HUES48 (cell line): Measurements from ENCODE around the gene SLC7A14.

Source experiments
- H3K27ac ChIP-seq: one replicate; pipeline ENCODE4 v1.7.0; 2013; ENCODE audit warnings: low read depth, low read length, inconsistent platforms
- H3K27me3 ChIP-seq: 2 replicates; pipeline ENCODE4 v1.6.1; 2013; ENCODE audit warnings: mild to moderate bottlenecking, low read length; ENCODE audit not compliant: control insufficient read depth, insufficient read depth
- H3K36me3 ChIP-seq: 2 replicates; pipeline ENCODE4 v1.6.1; 2013; ENCODE audit warnings: low read length; ENCODE audit not compliant: control insufficient read depth, insufficient read depth
- H3K4me1 ChIP-seq: 2 replicates; pipeline ENCODE4 v1.6.1; 2013; ENCODE audit warnings: mild to moderate bottlenecking, low read length; ENCODE audit not compliant: control insufficient read depth, insufficient read depth
- H3K4me3 ChIP-seq: 2 replicates; pipeline ENCODE4 v1.5.1; 2013; ENCODE audit warnings: mild to moderate bottlenecking, low read depth, low read length
- H3K9ac ChIP-seq: 2 replicates; pipeline ENCODE4 v1.6.1; 2013; ENCODE audit warnings: mild to moderate bottlenecking, low read depth, low read length, moderate library complexity
- H3K9me3 ChIP-seq: 2 replicates; pipeline ENCODE4 v1.6.1; 2013; ENCODE audit warnings: low read length; ENCODE audit not compliant: control insufficient read depth, insufficient read depth

Gene SLC7A14

GRCh38 chr3:170520996-170521395, 64.9 kb downstream of the SLC7A14 start:
- Histone ChIP-seq H3K9me3 (no peaks in the 10 kb centered on the region), H3K4me3 (no peak overlapping the region), H3K27me3 (no peaks in the 10 kb centered on the region), H3K9ac (no peak overlapping the region), H3K27ac (no peak overlapping the region), H3K36me3 (no peaks in the 10 kb centered on the region), H3K4me1 (no peaks in the 10 kb centered on the region)

GRCh38 chr3:170517242-170517945, 68.5 kb downstream of the SLC7A14 start:
- Histone ChIP-seq H3K27ac (no peak overlapping the region), H3K27me3 (no peaks in the 10 kb centered on the region), H3K9me3 (no peaks in the 10 kb centered on the region), H3K4me1 (no peaks in the 10 kb centered on the region), H3K36me3 (no peaks in the 10 kb centered on the region), H3K4me3 (no peak overlapping the region), H3K9ac (no peak overlapping the region)

- H3K9me3 ChIP-seq: no peaks in the 10 kb centered on the region
- H3K4me3 ChIP-seq: no peak overlapping the region
Measured at GRCh38 chr3:170513642-170514041, 72.2 kb downstream of the SLC7A14 start.

GRCh38 chr3:170511371-170511770, 74.5 kb downstream of the SLC7A14 start:
- Histone ChIP-seq H3K27me3 (no peaks in the 10 kb centered on the region), H3K9ac (no peak overlapping the region), H3K9me3 (no peaks in the 10 kb centered on the region), H3K4me1 (peaks cover 6% of the 10 kb centered on the region; the same call in 1 of the 2 replicates), H3K36me3 (no peaks in the 10 kb centered on the region), H3K4me3 (no peak overlapping the region), H3K27ac (no peak overlapping the region)

More at GRCh38 chr3:170513642-170514041, 72.2 kb downstream of the SLC7A14 start:
- Histone ChIP-seq H3K4me1 (no peaks in the 10 kb centered on the region), H3K27me3 (no peaks in the 10 kb centered on the region), H3K36me3 (no peaks in the 10 kb centered on the region), H3K9ac (no peak overlapping the region), H3K27ac (no peak overlapping the region)

GRCh38 chr3:170508839-170509238, 77.0 kb downstream of the SLC7A14 start:
- Histone ChIP-seq H3K9me3 (no peaks in the 10 kb centered on the region), H3K4me3 (no peak overlapping the region), H3K27ac (no peak overlapping the region), H3K27me3 (no peaks in the 10 kb centered on the region), H3K4me1 (peaks cover 7% of the 10 kb centered on the region; the same call in 1 of the 2 replicates), H3K9ac (no peak overlapping the region), H3K36me3 (no peaks in the 10 kb centered on the region)

GRCh38 chr3:170508291-170508690, 77.6 kb downstream of the SLC7A14 start:
- Histone ChIP-seq H3K9me3 (no peaks in the 10 kb centered on the region), H3K27ac (no peak overlapping the region), H3K9ac (no peak overlapping the region), H3K4me1 (peaks cover 7% of the 10 kb centered on the region; the same call in 1 of the 2 replicates), H3K4me3 (no peak overlapping the region), H3K36me3 (no peaks in the 10 kb centered on the region), H3K27me3 (no peaks in the 10 kb centered on the region)

GRCh38 chr3:170507063-170507462, 78.8 kb downstream of the SLC7A14 start:
- no peaks in the 10 kb centered on the region for H3K9me3 ChIP-seq
- H3K4me3 ChIP-seq: no peak overlapping the region
- no peak overlapping the region for H3K9ac ChIP-seq
- H3K36me3 ChIP-seq: no peaks in the 10 kb centered on the region
- peak overlapping the region; percentile 33 for H3K27ac ChIP-seq
- H3K4me1 ChIP-seq: peaks cover 7% of the 10 kb centered on the region; the same call in 1 of the 2 replicates
- H3K27me3 ChIP-seq: no peaks in the 10 kb centered on the region

- no peaks in the 10 kb centered on the region for H3K9me3 ChIP-seq
- H3K27me3 ChIP-seq: no peaks in the 10 kb centered on the region
- H3K9ac ChIP-seq: no peak overlapping the region
- H3K4me1 ChIP-seq: peaks cover 7% of the 10 kb centered on the region; the same call in 1 of the 2 replicates
- no peaks in the 10 kb centered on the region for H3K36me3 ChIP-seq
- no peak overlapping the region for H3K4me3 ChIP-seq
- peak overlapping the region; percentile 39 for H3K27ac ChIP-seq
Measured at GRCh38 chr3:170506556-170506955, 79.3 kb downstream of the SLC7A14 start.

GRCh38 chr3:170502297-170502696, 83.6 kb downstream of the SLC7A14 start:
- Histone ChIP-seq H3K4me3 (no peak overlapping the region), H3K9me3 (no peaks in the 10 kb centered on the region), H3K9ac (no peak overlapping the region), H3K36me3 (no peaks in the 10 kb centered on the region), H3K27me3 (no peaks in the 10 kb centered on the region), H3K27ac (no peak overlapping the region), H3K4me1 (peaks cover 7% of the 10 kb centered on the region; the same call in 1 of the 2 replicates)

- Histone ChIP-seq H3K36me3 (no peaks in the 10 kb centered on the region), H3K4me3 (no peak overlapping the region), H3K4me1 (no peaks in the 10 kb centered on the region), H3K27ac (no peak overlapping the region), H3K9me3 (no peaks in the 10 kb centered on the region), H3K9ac (no peak overlapping the region), H3K27me3 (no peaks in the 10 kb centered on the region)
Measured at GRCh38 chr3:170500995-170501394, 84.9 kb downstream of the SLC7A14 start.

GRCh38 chr3:170500462-170500861, 85.4 kb downstream of the SLC7A14 start:
- H3K27ac ChIP-seq: no peak overlapping the region
- H3K9ac ChIP-seq: no peak overlapping the region
- no peaks in the 10 kb centered on the region for H3K9me3 ChIP-seq
- H3K36me3 ChIP-seq: no peaks in the 10 kb centered on the region
- H3K4me1 ChIP-seq: no peaks in the 10 kb centered on the region
- H3K27me3 ChIP-seq: no peaks in the 10 kb centered on the region
- H3K4me3 ChIP-seq: no peak overlapping the region
